Hematopoietic multipotent progenitor cell treated with erythropoietin and hydrocortisone succinate and interleukin-3 and kit ligand, for 8 days (in vitro differentiated cells): ENCODE measurements around the gene CKLF.
"Not testable (repeated sequence)": the region's sequence is repeated elsewhere in the genome, so short reads cannot be mapped to it uniquely, and the experiment has no call there.

Experiments
- DNase-seq: peaks from one replicate; pipeline ENCODE4 v3.0.0-alpha.2; 2015

Gene CKLF, protein sequence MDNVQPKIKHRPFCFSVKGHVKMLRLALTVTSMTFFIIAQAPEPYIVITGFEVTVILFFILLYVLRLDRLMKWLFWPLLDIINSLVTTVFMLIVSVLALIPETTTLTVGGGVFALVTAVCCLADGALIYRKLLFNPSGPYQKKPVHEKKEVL

DNA sequence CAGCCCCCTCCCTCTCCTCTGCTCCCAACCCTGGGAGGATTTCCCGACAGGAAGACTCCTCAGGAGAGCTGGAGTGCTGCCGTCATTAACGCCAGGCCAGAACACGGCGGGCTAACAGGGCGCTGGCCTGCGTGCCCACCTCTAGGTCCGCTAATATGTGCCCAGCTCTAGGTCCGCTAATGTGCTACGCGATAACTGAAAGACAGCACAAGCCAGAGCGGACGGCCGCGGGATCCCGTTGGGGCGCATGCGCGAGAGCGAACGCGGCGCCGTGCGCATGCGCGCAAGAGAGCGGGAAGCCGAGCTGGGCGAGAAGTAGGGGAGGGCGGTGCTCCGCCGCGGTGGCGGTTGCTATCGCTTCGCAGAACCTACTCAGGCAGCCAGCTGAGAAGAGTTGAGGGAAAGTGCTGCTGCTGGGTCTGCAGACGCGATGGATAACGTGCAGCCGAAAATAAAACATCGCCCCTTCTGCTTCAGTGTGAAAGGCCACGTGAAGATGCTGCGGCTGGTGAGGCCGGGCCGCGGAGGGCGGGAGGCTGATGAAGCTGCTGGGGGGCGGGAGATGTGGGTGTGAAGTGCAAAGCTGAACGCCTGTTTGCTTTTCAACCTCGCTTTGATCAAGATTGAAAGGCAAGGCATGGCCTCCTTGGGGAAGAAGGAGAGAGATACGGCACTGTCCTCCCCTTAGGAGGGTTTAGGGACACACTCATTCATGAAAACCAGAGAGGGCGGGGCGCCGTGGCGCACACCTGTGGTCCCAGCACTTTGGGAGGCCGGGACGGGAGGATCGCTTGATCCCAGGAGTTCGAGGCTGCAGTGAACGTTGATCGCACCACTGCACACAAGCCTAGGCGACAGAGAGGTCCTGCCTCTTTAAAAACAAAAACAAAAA, at the start of gene CKLF:
Gene CKLF, plus strand, starts transcription at position 291 of the 892 bp plus-strand sequence. Its CDS starts 140 bp downstream, at position 431.
- DNase-seq: peak; percentile 91

DNA sequence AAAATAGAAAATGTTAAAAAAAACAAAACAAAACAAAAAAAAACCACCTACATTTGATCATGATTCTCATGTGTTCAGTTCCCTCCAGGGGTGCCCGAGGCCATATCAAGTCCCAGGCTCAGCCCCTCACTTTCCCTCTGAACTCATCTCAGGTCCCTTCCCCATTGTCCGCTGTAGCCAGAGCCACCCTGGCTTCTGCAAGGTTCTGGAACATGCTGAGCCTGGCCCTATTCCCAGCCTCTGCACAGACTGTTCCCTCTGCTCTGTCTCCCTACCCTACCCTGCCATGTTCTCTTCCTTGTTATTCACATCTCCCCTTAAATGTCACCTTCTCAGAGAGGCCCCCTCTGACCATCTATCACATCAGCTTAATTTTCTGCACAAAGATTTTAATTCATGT, 49.3 kb upstream of the CKLF start:
- no peak for DNase-seq

- DNase-seq: no peak
These were observed 48.8 kb upstream of the CKLF start for GRCh38 chr16:66503612-66504011.

DNA sequence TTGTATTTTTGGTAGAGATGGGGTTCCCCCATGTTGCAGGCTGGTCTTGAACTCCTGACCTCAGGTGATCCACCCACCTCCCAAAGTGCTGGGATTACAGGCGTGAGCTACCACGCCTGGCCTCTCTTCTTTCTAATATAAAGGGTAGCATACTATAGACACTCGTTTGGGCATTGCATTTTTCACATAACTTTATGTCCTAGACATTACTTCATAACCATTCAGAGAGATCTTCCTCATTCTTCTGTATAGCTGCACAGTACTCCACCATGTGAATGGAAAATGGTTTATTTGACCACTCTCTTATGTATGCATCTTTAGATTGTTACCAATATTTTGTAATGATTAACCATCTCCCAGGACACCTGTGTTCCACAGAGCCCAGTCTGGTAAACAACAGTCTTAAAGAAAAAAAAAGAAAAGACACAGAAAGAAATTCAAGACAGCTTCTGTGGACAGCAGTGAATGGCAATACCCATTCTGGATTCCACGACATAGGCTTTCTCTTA, 44.6 kb upstream of the CKLF start:
- no peak for DNase-seq

DNA sequence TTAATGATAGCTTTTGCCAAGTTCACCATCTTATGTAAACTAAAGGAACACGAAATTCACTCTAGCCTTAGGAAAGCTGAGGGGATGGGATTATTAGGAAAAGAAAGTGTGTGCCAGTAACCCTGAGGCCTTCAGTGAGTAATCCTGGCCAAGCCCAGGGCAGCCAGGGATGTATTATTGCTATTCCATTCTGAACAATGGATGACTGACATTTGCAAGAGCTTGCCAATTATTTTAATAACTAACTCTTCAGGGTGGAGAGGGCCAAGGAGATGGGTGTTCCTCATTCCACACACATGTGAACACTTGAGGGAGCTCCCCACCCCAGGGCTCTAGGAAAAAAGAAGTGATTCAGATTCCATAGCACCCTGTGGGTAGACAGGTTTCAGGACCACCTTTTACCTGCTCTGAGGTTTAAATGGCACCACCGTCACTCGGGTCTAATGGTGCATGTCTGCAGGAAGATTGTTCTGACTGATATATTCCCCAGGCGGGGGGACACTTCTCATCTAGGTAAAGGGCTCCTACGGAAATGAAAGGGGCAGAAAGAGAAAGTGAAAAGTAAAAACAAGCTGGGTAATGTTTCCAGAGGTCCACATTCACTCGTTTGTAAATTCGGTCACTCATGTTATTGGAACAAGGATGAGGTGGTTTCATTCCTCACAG, 44.0 kb upstream of the CKLF start:
- DNase-seq: no peak

GRCh38 chr16:66508914-66509496, 43.4 kb upstream of the CKLF start:
- DNase-seq: no peak

DNA sequence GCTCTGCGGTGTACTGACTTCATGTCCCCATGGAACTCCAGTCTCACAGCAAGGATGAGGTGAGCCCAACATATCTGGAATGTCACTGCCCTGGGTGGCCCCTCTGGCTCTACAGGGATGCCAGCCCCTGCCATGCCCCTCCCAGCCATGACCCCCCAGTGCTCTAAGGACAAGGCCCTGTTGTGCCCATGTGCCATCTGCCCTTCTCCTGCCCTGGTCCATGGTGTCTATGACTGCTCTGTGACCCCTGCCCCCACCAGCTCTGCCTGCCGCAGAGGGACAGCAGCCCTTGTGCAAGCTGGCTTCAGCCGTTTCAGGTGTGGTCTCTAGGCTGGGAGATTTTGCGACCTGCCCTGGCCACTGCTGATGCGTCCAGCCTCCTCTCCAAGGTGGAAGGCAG, 42.8 kb upstream of the CKLF start:
- DNase-seq: no peak

GRCh38 chr16:66510298-66510697, 42.1 kb upstream of the CKLF start:
- DNase-seq: no peak

- peak; percentile 20 for DNase-seq
These were observed 41.4 kb upstream of the CKLF start for GRCh38 chr16:66510711-66511601.

DNA sequence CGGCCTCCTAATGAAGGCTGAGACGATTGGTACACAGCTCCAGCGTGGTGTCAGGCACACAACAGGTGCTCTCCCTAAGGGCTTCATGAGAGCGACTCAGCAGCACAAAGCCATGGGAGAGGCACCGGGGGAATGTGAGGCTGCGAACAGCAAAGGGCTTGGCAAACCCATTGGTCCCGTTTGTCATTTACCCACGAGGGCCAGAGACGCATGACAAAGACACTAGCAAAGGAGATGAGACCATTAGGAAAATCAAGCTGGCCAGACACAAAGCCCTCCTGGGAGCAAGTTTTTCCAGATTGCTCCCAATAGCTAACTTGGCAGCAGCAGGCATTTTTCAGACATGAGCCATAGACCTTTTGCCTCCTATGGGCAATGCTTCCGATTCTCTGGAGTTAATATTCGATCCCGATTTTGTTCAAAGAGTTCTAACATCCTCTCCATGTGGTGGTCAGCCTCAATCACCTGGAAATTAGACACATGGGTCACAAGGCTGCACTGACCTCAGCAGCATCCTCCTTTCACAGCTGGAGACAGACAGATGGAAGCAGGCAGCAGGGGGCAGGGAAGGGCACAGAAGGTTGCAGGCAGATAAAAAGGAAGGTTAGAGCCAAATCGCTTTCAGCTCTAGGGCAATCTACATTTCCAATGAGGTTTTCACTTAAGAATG, 40.6 kb upstream of the CKLF start:
- peak; percentile 69 for DNase-seq

DNA sequence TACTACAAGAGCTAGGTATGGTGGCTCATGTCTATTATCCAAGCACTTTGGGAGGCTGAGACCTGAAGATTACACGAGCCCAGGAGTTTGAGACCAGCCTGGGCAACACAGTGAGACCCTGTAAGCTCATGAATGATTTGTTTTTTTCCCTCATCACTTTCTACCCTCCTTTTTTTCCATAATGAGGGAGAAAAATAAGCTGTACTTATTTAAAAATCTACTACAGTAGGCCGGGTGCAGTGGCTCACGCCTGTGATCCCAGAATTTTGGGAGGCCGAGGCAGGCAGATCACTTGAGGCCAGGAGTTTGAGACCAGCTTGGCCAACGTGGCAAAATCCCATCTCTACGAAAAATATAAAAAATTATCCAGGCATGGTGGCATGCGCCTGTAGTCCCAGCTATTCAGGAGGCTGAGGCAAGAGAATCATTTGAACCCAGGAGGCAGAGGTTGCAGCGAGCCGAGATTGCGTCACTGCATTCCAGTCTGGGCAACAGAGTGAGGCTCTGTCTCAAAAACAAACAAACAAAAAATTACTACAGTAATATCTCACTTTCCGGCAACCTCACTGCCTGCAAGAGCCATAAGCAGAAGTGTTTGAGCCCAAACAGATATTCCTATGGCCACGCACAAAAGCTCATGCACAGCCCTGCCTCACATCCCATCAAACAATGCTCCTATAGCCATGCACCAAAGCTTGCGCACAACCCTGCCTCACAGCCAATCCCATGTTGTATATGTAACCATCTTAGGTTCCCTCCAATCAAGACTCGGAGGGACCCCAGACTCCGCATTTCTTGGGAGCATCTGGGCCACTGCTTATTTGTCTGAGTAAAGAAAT, 39.9 kb upstream of the CKLF start:
- no peak for DNase-seq

DNA sequence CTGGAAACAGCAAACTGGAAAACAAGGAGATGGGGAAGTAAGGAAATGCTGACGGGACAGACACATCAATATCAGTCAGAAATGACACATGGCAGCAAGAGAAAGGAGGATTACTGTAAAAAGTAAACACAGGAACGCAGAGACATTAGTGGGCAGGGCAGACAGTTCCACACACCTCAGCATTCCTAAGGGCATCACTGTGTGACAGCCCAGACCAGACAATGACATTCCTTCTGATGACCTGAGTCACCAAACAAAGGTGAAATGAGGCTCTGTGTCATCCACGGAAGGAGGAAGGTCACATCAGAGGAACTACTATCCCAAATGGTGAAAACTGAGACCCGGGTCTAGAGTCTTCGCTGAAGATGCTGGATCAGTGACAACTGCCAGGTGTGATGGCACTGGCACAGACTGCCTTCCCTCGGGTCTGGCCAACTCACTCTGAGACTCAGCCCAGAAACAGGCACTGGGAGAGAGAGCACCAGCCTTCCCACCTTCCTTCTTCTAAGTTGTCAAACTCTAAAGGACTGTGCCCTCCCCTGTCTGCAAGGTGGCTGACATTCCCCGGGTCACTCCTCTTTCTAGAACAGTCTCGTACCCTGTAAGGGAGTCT, 39.2 kb upstream of the CKLF start:
- no peak for DNase-seq

DNA sequence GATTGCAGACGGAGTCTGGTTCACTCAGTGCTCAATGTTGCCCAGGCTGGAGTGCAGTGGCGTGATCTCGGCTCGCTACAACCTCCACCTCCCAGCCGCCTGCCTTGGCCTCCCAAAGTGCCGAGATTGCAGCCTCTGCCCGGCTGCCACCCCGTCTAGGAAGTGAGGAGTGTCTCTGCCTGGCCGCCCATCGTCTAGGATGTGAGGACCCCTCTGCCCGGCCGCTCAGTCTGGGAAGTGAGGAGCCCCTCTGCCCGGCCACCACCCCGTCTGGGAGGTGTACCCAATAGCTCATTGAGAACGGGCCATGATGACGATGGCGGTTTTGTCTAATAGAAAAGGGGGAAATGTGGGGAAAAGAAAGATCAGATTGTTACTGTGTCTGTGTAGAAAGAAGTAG, 38.0 kb upstream of the CKLF start:
- not testable (repeated sequence) for DNase-seq

DNA sequence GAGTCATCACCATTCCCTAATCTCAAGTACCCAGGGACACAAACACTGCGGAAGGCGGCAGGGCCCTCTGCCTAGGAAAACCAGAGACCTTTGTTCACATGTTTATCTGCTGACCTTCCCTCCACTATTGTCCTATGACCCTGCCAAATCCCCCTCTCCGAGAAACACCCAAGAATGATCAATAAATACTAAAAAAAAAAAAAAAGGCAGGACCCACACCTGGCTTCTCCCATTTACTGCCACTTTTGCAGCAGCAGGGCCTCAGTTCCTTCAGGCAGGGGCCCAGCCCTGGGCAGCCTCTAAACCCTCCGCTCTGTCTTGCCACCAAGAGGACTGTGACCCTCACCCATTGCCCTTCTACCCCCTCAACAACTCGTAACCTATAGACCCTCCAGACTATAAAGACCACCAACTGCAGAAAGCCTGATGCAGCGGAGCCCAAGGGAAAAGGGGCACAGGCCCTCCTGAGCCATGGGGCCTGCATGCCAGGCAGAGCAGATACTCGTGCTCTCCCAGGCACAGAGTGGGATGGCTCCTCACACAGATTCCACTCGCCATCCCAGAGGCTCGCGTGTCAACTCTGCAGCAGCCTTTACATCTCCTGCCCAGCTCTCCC, 37.3 kb upstream of the CKLF start:
- not testable (repeated sequence) for DNase-seq

GRCh38 chr16:66515596-66516508, 36.5 kb upstream of the CKLF start:
- DNase-seq: peak; percentile 54

DNA sequence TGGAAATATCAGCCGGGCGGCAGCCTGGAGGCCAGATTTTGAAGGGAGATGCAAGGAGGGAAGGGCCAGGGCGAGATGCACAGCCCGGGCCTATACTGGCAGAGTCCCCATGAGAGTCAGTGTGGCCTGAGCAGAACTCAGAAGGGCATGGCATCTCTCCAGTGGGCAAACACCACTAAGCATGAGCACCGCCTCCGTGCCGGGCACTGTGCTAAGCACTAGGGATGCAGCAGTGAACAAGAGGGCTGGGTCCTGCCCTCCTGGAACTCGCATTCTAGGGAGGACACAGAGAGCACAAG, 35.9 kb upstream of the CKLF start:
- no peak for DNase-seq

DNA sequence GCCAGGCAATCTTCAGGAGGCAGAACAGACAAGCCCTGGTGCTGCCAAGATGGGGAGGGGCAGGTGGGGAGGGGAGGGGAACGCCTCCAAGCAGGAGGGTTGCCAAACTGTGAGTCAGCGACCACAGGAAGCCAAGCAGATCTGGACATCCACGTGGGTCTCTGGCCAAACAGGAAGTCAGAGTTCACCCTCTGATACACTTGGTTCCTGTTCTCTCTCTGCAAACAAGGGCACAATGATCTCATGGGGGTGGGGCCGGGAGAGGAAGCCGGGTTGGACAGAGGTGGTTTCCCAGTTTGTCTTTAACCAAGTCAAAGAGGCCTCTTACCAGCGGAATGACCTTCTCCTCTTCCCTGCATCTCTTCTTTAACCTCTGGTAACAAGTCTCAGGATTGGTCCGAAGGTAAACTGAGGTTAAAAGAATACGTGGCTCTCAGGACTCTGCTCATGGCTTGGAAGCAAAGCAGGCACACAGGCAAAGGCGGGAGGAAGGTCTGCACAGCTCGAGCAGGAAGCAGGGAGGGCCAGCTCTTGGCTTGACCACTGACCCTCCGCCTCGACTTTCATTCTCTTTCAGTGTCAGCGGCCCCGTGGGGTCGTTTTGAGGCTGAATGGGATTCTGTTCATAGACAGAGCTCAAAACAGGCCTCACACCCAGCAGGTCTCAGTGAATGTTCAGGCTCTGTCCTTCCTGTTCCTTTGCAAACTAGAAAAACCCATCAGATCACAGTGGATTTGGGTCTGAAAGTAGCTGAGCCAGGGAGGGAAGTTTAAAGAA, 35.4 kb upstream of the CKLF start:
- DNase-seq: peak; percentile 97
